ENCODE results near the gene STARD13.

Gene STARD13

DNA sequence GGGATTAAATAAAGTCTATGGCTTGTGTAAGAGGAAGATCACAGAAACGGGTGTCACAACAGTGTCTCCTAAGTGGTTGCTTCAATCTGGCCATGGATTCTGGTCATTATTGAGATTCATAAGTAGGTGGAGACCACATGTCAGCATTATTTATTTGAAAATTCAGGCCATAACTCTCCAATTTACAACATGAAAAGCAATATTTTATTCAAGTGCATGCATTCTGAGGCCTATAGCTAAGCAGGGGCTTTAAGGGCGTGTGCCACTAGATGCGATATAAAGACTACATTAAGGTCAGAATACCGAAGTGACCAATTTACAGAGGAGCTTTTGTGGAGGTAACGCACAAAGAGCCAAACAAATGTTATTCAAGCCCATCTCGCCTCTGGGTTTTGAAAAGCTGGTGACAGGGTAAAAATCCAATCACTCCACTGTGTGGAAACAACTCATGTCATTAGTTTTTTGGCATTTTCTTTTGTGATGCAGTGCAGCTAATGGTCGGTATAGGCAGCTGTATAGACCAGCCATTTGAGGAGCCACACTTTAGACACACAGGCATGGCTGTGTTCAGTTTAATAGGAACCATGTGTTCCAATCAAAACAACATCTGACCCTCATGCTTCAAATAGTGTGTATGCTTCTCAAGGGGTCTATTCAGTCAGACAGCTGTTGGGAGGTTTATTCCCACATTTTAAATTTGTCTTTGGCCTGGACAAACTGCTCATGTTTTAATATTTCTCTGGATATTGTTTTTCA is 145.6 kb downstream of the STARD13 start:
- Histone ChIP-seq H3K4me1 (ENCODE audit: low read length) (0 out of 2 replicates have a peak, but pooled peaks cover 5% of the 10 kb centered on the region), H3K9me2 (replicated peaks; ENCODE audit: insufficient read depth, low read length) (no peaks in the 10 kb centered on the region), H2AFZ (ENCODE audit: low read length) (no peak overlapping the region), H3K9me3 (replicated peaks; ENCODE audit: insufficient read depth, low read length) (no peaks in the 10 kb centered on the region), H3K36me3 (replicated peaks; ENCODE audit: insufficient read depth, low read length) (no peaks in the 10 kb centered on the region), H3K4me2 (ENCODE audit: low read depth, low read length) (no peak overlapping the region), H3K79me2 (ENCODE audit: low read length) (no peaks in the 10 kb centered on the region), H3K27ac (ENCODE audit: low read length) (no peak overlapping the region), H3K9ac (ENCODE audit: low read length) (no peak overlapping the region), H3K4me3 (ENCODE audit: low read length) (no peak overlapping the region), H4K20me1 (ENCODE audit: insufficient read depth, low read length) (no peaks in the 10 kb centered on the region), H3K27me3 (replicated peaks; ENCODE audit: insufficient read depth, low read length) (no peaks in the 10 kb centered on the region), H3F3A (ENCODE audit: insufficient read depth, low read length) (no peaks in the 10 kb centered on the region)
- DNase-seq: no peak
- TF ChIP-seq EZH2 (optimal IDR thresholded peaks at IDR 0.05; ENCODE audit: low read depth, low read length) (no peak), EZH2phosphoT487 (IDR thresholded peaks at IDR 0.05; ENCODE audit: low read length) (no peak)
- TF ChIP-seq, protein P1, sequence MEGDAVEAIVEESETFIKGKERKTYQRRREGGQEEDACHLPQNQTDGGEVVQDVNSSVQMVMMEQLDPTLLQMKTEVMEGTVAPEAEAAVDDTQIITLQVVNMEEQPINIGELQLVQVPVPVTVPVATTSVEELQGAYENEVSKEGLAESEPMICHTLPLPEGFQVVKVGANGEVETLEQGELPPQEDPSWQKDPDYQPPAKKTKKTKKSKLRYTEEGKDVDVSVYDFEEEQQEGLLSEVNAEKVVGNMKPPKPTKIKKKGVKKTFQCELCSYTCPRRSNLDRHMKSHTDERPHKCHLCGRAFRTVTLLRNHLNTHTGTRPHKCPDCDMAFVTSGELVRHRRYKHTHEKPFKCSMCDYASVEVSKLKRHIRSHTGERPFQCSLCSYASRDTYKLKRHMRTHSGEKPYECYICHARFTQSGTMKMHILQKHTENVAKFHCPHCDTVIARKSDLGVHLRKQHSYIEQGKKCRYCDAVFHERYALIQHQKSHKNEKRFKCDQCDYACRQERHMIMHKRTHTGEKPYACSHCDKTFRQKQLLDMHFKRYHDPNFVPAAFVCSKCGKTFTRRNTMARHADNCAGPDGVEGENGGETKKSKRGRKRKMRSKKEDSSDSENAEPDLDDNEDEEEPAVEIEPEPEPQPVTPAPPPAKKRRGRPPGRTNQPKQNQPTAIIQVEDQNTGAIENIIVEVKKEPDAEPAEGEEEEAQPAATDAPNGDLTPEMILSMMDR (IDR thresholded peaks at IDR 0.05; ENCODE audit: low read length): no peak

DNA sequence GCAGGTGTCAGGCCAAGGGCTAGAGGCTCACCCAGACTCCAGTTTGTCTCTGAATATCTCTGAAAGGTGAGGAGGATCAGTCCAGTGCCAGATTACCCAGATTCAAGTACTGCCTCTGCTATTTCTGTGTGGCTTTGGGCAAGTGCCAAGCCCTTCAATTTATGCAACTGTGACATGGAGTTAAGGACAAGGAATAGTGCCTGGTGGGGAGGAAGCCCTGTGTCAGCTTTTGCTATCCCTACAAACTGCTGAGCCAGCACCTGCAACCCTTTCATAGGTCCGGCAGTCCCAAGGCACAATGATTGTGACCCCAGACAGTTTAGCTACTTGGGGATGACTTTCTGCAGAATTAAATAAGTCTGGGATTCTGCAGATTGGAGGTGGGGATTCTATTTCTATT is 146.4 kb downstream of the STARD13 start:
- H3K4me1 ChIP-seq (ENCODE audit: low read length): 0 out of 2 replicates have a peak, but pooled peaks cover 2% of the 10 kb centered on the region
- H3K27ac ChIP-seq (ENCODE audit: low read length): no peak overlapping the region
- H2AFZ ChIP-seq (ENCODE audit: low read length): no peak overlapping the region
- H3K27me3 ChIP-seq (replicated peaks; ENCODE audit: insufficient read depth, low read length): no peaks in the 10 kb centered on the region
- no peaks in the 10 kb centered on the region for H4K20me1 ChIP-seq (ENCODE audit: insufficient read depth, low read length)
- no peak overlapping the region for H3K9ac ChIP-seq (ENCODE audit: low read length)
- no peak overlapping the region for H3K4me3 ChIP-seq (ENCODE audit: low read length)
- no peak for DNase-seq
- H3K4me2 ChIP-seq (ENCODE audit: low read depth, low read length): no peak overlapping the region
- H3K9me2 ChIP-seq (replicated peaks; ENCODE audit: insufficient read depth, low read length): no peaks in the 10 kb centered on the region
- H3K9me3 ChIP-seq (replicated peaks; ENCODE audit: insufficient read depth, low read length): no peaks in the 10 kb centered on the region
- no peaks in the 10 kb centered on the region for H3K79me2 ChIP-seq (ENCODE audit: low read length)
- no peaks in the 10 kb centered on the region for H3F3A ChIP-seq (ENCODE audit: insufficient read depth, low read length)
- no peaks in the 10 kb centered on the region for H3K36me3 ChIP-seq (replicated peaks; ENCODE audit: insufficient read depth, low read length)
- TF ChIP-seq EZH2phosphoT487 (IDR thresholded peaks at IDR 0.05; ENCODE audit: low read length) (no peak), EZH2 (optimal IDR thresholded peaks at IDR 0.05; ENCODE audit: low read depth, low read length) (no peak)
- TF ChIP-seq, protein P1 (IDR thresholded peaks at IDR 0.05; ENCODE audit: low read length): no peak

DNA sequence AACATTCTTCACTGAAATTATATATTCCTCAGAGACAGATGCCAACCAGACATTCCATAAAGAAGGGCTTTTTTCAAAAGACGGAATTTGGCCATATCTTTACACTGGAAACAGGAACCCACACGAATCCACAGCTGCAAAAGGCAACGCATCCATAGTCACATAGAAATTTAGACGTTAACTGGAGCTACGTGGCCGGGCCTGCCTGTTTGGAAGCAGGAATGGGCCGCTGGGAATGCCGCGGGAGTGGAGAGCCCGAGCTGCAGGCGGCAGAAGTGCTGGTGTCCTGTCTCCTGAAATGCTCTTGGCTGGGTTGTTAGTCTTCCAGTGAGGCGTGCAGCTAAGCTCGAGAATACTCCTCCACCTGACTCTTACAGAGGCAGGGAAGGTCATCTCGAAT is 147.1 kb downstream of the STARD13 start:
- Histone ChIP-seq H3K4me2 (ENCODE audit: low read depth, low read length) (no peak overlapping the region), H3K36me3 (replicated peaks; ENCODE audit: insufficient read depth, low read length) (no peaks in the 10 kb centered on the region), H3F3A (ENCODE audit: insufficient read depth, low read length) (no peaks in the 10 kb centered on the region)

More for the DNA sequence above, 147.1 kb downstream of the STARD13 start:
- Histone ChIP-seq H3K9ac (ENCODE audit: low read length) (no peak overlapping the region), H3K27me3 (replicated peaks; ENCODE audit: insufficient read depth, low read length) (no peaks in the 10 kb centered on the region), H3K4me1 (ENCODE audit: low read length) (no peaks in the 10 kb centered on the region), H3K9me2 (replicated peaks; ENCODE audit: insufficient read depth, low read length) (no peaks in the 10 kb centered on the region), H3K4me3 (ENCODE audit: low read length) (no peak overlapping the region), H2AFZ (ENCODE audit: low read length) (no peak overlapping the region), H3K27ac (ENCODE audit: low read length) (no peak overlapping the region), H4K20me1 (ENCODE audit: insufficient read depth, low read length) (no peaks in the 10 kb centered on the region), H3K79me2 (ENCODE audit: low read length) (no peaks in the 10 kb centered on the region), H3K9me3 (replicated peaks; ENCODE audit: insufficient read depth, low read length) (no peaks in the 10 kb centered on the region)
- no peak for DNase-seq
- no peak for TF ChIP-seq EZH2 (optimal IDR thresholded peaks at IDR 0.05; ENCODE audit: low read depth, low read length)
- TF ChIP-seq, protein P1 (IDR thresholded peaks at IDR 0.05; ENCODE audit: low read length): no peak
- TF ChIP-seq EZH2phosphoT487 (IDR thresholded peaks at IDR 0.05; ENCODE audit: low read length): no peak

All from MM.1S (cell line).